GM06990 (cell line): ENCODE measurements around the gene PUM1.

ENCODE experiments used
- DNase-seq: peaks from one replicate; pipeline ENCODE4 v3.0.0-alpha.2; 2011; ENCODE audit not compliant: insufficient read length; ENCODE audit errors: extremely low read depth
- H3K27me3 ChIP-seq: replicated peaks from 2 replicates; pipeline ENCODE4 v1.6.0; 2011; ENCODE audit warnings: low read length; ENCODE audit not compliant: control insufficient read depth, insufficient read depth
- H3K36me3 ChIP-seq: 2 replicates; pipeline ENCODE4 v1.5.1; 2011; ENCODE audit warnings: low read length; ENCODE audit not compliant: control insufficient read depth, insufficient read depth
- H3K4me3 ChIP-seq: replicated peaks from 2 replicates; pipeline ENCODE4 v1.5.1; 2011; ENCODE audit warnings: low read depth, mild to moderate bottlenecking, control low read depth, low read length
- CTCF ChIP-seq: IDR thresholded peaks from 2 replicates; pipeline ENCODE4 v1.5.1; 2011; ENCODE audit warnings: low read length, control low read depth, mild to moderate bottlenecking, inconsistent platforms; ENCODE audit not compliant: insufficient read depth, poor library complexity, severe bottlenecking

The PUM1 gene

GRCh38 chr1:30911059-30911954 is 154.2 kb downstream of the PUM1 start:
- H3K4me3 ChIP-seq: no peak overlapping the region
- peak; percentile 81 for TF ChIP-seq CTCF
- H3K36me3 ChIP-seq: no peaks in the 10 kb centered on the region
- DNase-seq: peak; percentile 43
- peaks cover 6% of the 10 kb centered on the region for H3K27me3 ChIP-seq

DNA sequence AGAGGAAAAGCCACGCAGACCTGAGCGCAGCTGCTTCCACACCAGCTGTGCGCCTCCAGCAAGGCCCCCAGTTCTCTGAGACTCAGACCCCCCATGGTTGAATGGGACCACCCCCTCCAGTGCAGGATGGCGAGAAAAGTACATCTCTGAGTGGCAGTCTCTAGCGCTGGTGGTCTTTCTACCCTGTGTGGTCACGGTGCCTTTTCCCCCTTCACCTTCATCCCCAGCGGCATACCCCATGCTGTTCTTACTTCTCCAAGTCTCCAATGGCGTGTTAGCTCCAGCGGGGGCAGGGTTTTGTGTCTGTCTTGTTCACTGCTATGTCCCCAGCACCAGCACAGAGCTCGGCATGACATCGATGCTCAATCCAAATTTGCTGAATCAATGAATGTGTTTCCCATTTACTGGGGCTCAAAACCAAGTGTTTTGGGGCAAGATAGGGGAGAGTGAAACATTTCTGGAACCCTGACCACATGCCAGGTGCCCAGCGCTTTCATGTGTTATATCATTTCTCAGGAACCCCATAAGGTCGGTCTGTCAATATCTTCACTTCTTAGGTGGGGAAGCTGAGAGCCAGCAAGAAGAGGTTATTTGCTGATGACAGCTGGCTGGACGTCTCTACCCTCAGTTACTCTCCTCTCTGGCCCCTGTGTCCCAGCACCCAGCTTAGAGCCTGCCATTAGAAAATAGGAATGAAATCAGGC is 156.0 kb downstream of the PUM1 start:
- Histone ChIP-seq H3K36me3 (no peaks in the 10 kb centered on the region), H3K27me3 (peaks cover 6% of the 10 kb centered on the region), H3K4me3 (no peak overlapping the region)
- no peak for TF ChIP-seq CTCF
- DNase-seq: no peak

GRCh38 chr1:30908696-30909364 is 156.7 kb downstream of the PUM1 start, which contains the start of gene SDC3:
SDC3 (minus strand) TSS chr1:30908758; CDS start chr1:30908586, 172 bp downstream.
- no peak for DNase-seq
- H3K27me3 ChIP-seq: peaks cover 6% of the 10 kb centered on the region
- no peak within 1 kb of the TSS for H3K4me3 ChIP-seq
- H3K36me3 ChIP-seq: no peaks in the 10 kb centered on the region
- no peak for TF ChIP-seq CTCF

DNA sequence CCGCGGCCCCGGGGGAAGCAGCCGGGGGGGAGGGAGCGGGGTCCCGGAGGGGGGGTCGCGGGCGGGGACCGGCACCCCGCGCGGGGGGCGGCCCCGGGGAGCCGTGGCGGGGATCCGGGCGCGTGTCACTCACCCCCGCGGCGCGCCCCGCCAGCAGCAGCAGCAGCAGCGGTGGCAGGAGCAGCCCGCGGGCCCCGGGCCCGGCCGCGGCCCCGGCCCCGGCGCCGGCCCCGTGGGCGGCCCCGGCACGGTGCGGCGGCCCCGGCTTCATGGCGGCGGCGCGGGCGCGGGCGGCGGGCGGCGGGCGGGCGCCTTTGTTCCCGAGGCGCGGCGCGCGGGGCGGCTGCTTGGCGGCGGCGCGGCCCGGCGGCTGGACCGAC is 157.2 kb downstream of the PUM1 start:
- H3K36me3 ChIP-seq: no peaks in the 10 kb centered on the region
- DNase-seq: no peak
- TF ChIP-seq CTCF: no peak
- no peak overlapping the region for H3K4me3 ChIP-seq
- peaks cover 6% of the 10 kb centered on the region for H3K27me3 ChIP-seq

GRCh38 chr1:30907481-30908315 is 157.8 kb downstream of the PUM1 start:
- DNase-seq: no peak
- no peak for TF ChIP-seq CTCF
- Histone ChIP-seq H3K27me3 (peaks cover 6% of the 10 kb centered on the region), H3K4me3 (no peak overlapping the region), H3K36me3 (no peaks in the 10 kb centered on the region)
